ENCODE data around the gene TGIF2.

The TGIF2 gene

DNA sequence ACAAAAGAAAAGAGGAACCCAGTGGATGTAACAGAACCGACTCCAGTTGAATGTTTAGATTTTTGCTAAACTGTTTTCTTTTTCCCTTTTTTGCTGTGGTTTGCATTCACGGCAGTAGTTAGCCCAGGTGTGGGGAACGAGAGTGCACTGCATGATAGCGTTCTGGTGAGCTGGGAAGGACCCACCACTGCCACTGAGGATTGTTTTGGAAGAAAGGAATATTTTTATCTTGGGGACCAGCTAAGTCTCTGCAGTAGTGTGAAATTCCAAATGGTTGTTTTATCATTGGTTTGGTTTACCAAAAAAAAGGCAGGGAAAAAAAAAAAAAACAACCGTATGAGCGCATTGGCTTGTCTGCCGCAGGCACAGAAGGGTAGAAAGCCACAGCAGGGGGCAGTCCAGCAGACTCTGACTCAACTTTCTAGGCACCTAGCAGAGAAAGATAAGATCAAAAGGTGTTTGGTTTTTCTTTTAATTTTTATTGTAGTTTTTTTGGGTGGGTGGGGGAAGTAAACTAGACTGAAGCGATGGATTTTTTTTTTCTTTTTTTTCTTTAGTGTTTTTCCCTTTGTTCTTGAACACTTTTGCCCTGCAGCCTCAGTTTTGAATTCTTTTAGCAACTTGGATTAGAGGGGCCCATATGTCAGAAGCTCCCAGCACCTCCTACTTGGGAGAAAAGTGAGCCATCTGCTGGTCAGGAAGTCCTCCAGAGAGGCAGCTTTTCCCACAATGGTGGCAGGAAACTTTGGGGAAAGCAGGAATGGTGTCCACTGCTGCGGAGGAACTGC is 18.7 kb downstream of the TGIF2 start:
- H3K9me3 Mint-ChIP-seq, result no peaks in the 10 kb centered on the region
- no peak overlapping the region for H3K4me3 Mint-ChIP-seq
- DNase-seq, result no peak
- H3K36me3 Mint-ChIP-seq (ENCODE audit: low read depth), result peaks cover 74% of the 10 kb centered on the region
- TF ChIP-seq, protein P1, sequence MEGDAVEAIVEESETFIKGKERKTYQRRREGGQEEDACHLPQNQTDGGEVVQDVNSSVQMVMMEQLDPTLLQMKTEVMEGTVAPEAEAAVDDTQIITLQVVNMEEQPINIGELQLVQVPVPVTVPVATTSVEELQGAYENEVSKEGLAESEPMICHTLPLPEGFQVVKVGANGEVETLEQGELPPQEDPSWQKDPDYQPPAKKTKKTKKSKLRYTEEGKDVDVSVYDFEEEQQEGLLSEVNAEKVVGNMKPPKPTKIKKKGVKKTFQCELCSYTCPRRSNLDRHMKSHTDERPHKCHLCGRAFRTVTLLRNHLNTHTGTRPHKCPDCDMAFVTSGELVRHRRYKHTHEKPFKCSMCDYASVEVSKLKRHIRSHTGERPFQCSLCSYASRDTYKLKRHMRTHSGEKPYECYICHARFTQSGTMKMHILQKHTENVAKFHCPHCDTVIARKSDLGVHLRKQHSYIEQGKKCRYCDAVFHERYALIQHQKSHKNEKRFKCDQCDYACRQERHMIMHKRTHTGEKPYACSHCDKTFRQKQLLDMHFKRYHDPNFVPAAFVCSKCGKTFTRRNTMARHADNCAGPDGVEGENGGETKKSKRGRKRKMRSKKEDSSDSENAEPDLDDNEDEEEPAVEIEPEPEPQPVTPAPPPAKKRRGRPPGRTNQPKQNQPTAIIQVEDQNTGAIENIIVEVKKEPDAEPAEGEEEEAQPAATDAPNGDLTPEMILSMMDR (IDR thresholded peaks at IDR 0.05), result no peak
- peak overlapping the region; percentile 72 for H3K27ac Mint-ChIP-seq
- H3K4me1 Mint-ChIP-seq, result no peaks in the 10 kb centered on the region
- peaks cover 4% of the 10 kb centered on the region for H3K27me3 Mint-ChIP-seq (ENCODE audit: low read depth, poor library complexity)

DNA sequence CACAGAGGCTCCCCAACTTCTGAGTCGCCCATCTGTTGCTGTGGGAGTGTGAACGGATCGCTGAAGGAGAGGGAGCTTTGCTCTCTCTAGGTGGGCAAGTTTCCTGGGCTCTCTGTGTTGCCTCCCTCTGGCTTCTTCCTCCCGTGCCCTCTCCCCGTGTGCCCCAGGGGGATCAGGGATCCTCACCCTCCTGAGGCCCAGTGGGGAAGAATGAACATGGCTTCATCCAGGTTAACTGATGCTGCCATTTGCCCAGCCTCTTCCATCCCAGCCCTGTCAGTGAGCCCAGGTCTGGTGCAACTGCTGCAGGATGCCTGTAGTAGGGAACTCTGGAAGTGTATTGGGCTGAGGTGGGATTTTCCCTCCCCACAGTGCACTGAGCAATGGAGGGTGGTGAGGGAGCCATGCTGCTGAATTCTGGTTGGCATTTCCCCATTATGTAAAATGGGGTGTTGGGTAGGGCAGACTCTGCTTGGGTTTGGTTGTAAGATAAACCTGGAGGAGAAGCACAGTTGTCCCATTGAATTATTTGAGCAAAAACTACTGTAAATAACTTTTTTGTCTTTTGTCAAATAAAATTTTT is 20.0 kb downstream of the TGIF2 start:
- Mint-ChIP-seq H3K27ac (no peak overlapping the region), H3K4me3 (no peak overlapping the region), H3K4me1 (peaks cover 3% of the 10 kb centered on the region), H3K36me3 (ENCODE audit: low read depth) (peaks cover 63% of the 10 kb centered on the region), H3K9me3 (no peaks in the 10 kb centered on the region), H3K27me3 (ENCODE audit: low read depth, poor library complexity) (peaks cover 8% of the 10 kb centered on the region)
- TF ChIP-seq, protein P1 (IDR thresholded peaks at IDR 0.05), result no peak
- no peak for DNase-seq

DNA sequence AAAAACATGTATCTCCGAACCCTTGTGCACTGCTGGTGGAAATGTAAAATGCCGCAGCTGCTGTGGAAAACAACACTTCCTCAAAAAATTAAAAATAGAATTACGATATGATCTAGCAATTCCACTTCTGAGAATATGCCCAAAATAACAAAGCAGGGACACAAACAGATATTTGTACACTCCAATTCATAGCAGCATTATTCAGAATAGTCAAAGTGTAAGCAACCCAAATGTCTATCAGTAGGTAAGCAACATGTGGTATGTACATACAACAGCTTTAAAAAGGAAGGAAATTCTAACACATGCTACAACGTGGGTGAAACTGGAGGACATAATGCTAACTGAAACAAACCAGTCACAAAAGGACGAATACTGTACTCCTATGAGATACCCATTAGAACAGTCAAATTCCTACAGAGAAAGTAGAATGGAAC is 26.5 kb downstream of the TGIF2 start:
- no peaks in the 10 kb centered on the region for H3K9me3 Mint-ChIP-seq
- peaks cover 18% of the 10 kb centered on the region for H3K4me1 Mint-ChIP-seq
- H3K27me3 Mint-ChIP-seq (ENCODE audit: low read depth, poor library complexity), result peaks cover 9% of the 10 kb centered on the region
- H3K27ac Mint-ChIP-seq, result no peak overlapping the region
- H3K36me3 Mint-ChIP-seq (ENCODE audit: low read depth), result peaks cover 5% of the 10 kb centered on the region
- TF ChIP-seq, protein P1 (IDR thresholded peaks at IDR 0.05), result no peak
- no peak for DNase-seq
- no peak overlapping the region for H3K4me3 Mint-ChIP-seq

DNA sequence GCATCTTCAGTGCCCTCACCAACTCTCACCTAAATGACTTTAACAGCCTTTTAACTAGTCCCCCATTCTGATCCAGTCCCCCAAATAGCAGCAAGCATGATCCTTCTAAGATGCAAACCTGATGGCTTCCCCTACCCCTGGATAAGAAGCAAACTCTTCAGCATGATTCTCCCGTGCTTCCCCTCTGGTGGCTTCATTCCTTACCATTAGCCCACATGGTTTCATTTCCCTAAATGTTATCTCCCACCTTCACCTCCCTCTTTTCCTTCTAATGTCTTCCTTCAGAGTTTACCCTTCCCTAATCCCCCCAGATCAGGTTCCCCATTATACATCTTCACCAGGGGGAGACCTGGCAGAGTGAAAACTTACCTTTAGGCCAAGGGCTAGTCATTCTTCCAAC is 28.1 kb downstream of the TGIF2 start:
- no peak for DNase-seq
- peak overlapping the region; percentile 45 for H3K27ac Mint-ChIP-seq

DNA sequence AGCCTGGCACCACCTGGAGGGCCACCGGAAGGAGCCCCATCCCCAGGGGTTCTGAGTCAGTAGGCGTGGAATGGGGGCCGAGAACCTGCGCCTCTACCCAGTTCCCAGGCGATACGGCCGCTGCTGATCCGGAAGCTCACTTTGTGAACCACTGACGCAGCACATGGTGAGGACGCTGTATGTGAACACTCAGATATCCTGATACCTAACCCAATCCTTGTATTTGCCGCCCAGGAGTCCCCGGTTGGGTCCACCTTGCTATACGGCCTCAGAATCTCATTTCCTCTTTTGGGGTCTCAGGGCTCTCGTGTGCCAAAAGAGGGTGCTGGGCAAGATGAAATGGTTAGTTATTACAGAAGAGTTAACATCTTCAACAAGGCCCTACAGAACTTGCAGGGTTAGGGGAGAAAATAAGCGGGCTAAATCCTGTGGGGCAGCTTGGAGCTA is 31.6 kb downstream of the TGIF2 start:
- Mint-ChIP-seq H3K4me3 (peak overlapping the region; percentile 99), H3K9me3 (no peaks in the 10 kb centered on the region), H3K36me3 (ENCODE audit: low read depth) (peaks cover 20% of the 10 kb centered on the region), H3K27me3 (ENCODE audit: low read depth, poor library complexity) (peaks cover 13% of the 10 kb centered on the region), H3K4me1 (peaks cover 28% of the 10 kb centered on the region), H3K27ac (peak overlapping the region; percentile 59)
- TF ChIP-seq, protein P1 (IDR thresholded peaks at IDR 0.05), result no peak
- peak; percentile 20 for DNase-seq

More for the DNA sequence above, 28.1 kb downstream of the TGIF2 start:
- peaks cover 9% of the 10 kb centered on the region for H3K27me3 Mint-ChIP-seq (ENCODE audit: low read depth, poor library complexity)
- H3K9me3 Mint-ChIP-seq, result no peaks in the 10 kb centered on the region
- TF ChIP-seq, protein P1 (IDR thresholded peaks at IDR 0.05), result no peak
- no peak overlapping the region for H3K4me3 Mint-ChIP-seq
- peaks cover 26% of the 10 kb centered on the region for H3K4me1 Mint-ChIP-seq
- H3K36me3 Mint-ChIP-seq (ENCODE audit: low read depth), result no peaks in the 10 kb centered on the region

Data from nephron progenitor cell (in vitro differentiated cells).